H1 (cell line): ENCODE results near the gene MKI67.

Experiments
- EZH2 ChIP-seq: fragments of 200-600 bp; sonication (generic); IDR thresholded peaks from 2 replicates; pipeline ENCODE4 v1.7.1; 2012; ENCODE audit warnings: low read depth, mild to moderate bottlenecking, moderate library complexity, low read length, inconsistent platforms; ENCODE audit not compliant: severe bottlenecking
- GABPA ChIP-seq: IDR thresholded peaks from 2 replicates; pipeline ENCODE4 v1.6.1; 2011; ENCODE audit warnings: mild to moderate bottlenecking, low read length, moderate library complexity, borderline replicate concordance; ENCODE audit not compliant: insufficient read depth
- HDAC2 ChIP-seq, 2 experiments: fragments of 300-600 bp in 1 of 2; sonication (generic) in 1 of 2; IDR thresholded peaks; 2 replicates each; pipeline ENCODE4 v1.6.1; 2011 to 2012; ENCODE audit warnings: low read depth in 2 of 2, low read length in 2 of 2, mild to moderate bottlenecking in 2 of 2, moderate library complexity in 2 of 2, borderline replicate concordance in 1 of 2, inconsistent platforms in 1 of 2
- JUND ChIP-seq: IDR thresholded peaks from 2 replicates; pipeline ENCODE4 v1.6.1; 2011; ENCODE audit warnings: mild to moderate bottlenecking, improper control_type of control experiment, low read length
- PHF8 ChIP-seq: fragments of 200-600 bp; sonication (generic); conservative IDR thresholded peaks from 2 replicates; pipeline ENCODE4 v1.7.1; 2012; ENCODE audit warnings: low read depth, mild to moderate bottlenecking, inconsistent platforms, low read length, moderate library complexity
- POLR2AphosphoS5 ChIP-seq: IDR thresholded peaks from 2 replicates; pipeline ENCODE4 v1.6.1; 2011; ENCODE audit warnings: low read depth, low read length
- SRF ChIP-seq: IDR thresholded peaks from 2 replicates; pipeline ENCODE4 v1.6.1; 2011; ENCODE audit warnings: mild to moderate bottlenecking, low read depth, low read length, moderate library complexity
- SUZ12 ChIP-seq: fragments of 200-600 bp; sonication (generic); IDR thresholded peaks from 2 replicates; pipeline ENCODE4 v1.6.1; 2012; ENCODE audit warnings: mild to moderate bottlenecking, inconsistent platforms, low read length, moderate library complexity, mixed read lengths
- USF2 ChIP-seq: IDR thresholded peaks from 2 replicates; pipeline ENCODE4 v1.6.1; 2011; ENCODE audit warnings: low read length, improper control_type of control experiment
- TF ChIP-seq, protein P1 (sequence below), 3 experiments: IDR thresholded peaks; 1 replicate in 2 of 3; 2 replicates in 1 of 3; pipeline versions ENCODE4 v1.5.1 to v1.6.1; 2011; ENCODE audit warnings: low read length in 3 of 3, mild to moderate bottlenecking in 3 of 3, inconsistent platforms in 2 of 3, low read depth in 1 of 3, moderate library complexity in 1 of 3; ENCODE audit not compliant: insufficient read depth in 1 of 3; ENCODE audit errors: control extremely low read depth in 1 of 3

GRCh38 chr10:128078136-128078969, 47.9 kb downstream of the MKI67 start:
- no peak for TF ChIP-seq PHF8
- TF ChIP-seq USF2, result no peak
- TF ChIP-seq, protein P1, sequence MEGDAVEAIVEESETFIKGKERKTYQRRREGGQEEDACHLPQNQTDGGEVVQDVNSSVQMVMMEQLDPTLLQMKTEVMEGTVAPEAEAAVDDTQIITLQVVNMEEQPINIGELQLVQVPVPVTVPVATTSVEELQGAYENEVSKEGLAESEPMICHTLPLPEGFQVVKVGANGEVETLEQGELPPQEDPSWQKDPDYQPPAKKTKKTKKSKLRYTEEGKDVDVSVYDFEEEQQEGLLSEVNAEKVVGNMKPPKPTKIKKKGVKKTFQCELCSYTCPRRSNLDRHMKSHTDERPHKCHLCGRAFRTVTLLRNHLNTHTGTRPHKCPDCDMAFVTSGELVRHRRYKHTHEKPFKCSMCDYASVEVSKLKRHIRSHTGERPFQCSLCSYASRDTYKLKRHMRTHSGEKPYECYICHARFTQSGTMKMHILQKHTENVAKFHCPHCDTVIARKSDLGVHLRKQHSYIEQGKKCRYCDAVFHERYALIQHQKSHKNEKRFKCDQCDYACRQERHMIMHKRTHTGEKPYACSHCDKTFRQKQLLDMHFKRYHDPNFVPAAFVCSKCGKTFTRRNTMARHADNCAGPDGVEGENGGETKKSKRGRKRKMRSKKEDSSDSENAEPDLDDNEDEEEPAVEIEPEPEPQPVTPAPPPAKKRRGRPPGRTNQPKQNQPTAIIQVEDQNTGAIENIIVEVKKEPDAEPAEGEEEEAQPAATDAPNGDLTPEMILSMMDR (IDR thresholded peaks at IDR 0.05; ENCODE audit: control extremely low read depth in 1 of 3, insufficient read depth in 1 of 3, low read depth in 1 of 3, low read length in 3 of 3), result peak; percentile 77 to 90 (median 85)
- TF ChIP-seq POLR2AphosphoS5, result no peak
- no peak for TF ChIP-seq HDAC2 (IDR thresholded peaks at IDR 0.05; ENCODE audit: borderline replicate concordance in 1 of 2, low read depth in 2 of 2, low read length in 2 of 2)
- no peak for TF ChIP-seq SUZ12
- no peak for TF ChIP-seq GABPA
- TF ChIP-seq JUND, result no peak
- TF ChIP-seq SRF, result no peak
- no peak for TF ChIP-seq EZH2
